RWPE1 (cell line): ENCODE results near the gene FHOD3.

Experiments used
- CTCF ChIA-PET: fragments of 350-600 bp; sonication (Branson Sonifier 250); formaldehyde crosslinking; extraction: SDS; loops from one replicate; lab custom pipeline; 2021; lab: Yijun Ruan, JAX
- POLR2A ChIA-PET: fragments of 400-600 bp; formaldehyde crosslinking; extraction: SDS; loops from one replicate; lab custom pipeline; 2020; ENCODE audit warnings: antibody characterized with exemption; ENCODE audit not compliant: low non-redundant PET; lab: Yijun Ruan, JAX
- DNase-seq: peaks from one replicate; pipeline ENCODE4 v3.0.0; 2012; ENCODE audit warnings: low spot score
- H3K27ac ChIP-seq: fragments of 450-650 bp; 2 replicates; pipeline ENCODE4 v1.5.1; 2017
- TF ChIP-seq, protein P1 (sequence below): fragments of 450-650 bp; conservative IDR thresholded peaks from 2 replicates; pipeline ENCODE4 v1.5.1; 2017; ENCODE audit warnings: low read depth, mild to moderate bottlenecking

FHOD3 gene

DNA sequence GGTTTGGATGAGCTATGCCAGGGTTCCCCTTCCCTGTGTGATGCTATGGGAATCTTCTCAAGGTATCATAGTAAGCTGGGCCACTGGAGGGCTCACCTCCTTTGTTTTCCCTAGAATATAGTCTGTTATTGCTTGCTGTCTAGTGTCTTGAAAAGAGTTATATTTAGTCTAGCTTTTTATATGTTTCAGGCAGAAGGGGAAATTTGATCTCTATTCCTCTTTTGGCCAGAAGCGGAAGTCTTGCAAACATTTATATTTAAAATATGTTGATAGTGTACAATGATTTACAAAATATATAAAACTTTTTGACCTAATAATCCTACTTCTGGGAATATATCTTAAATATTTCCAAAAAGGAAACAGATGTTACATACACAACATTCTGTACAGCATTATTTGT, 260.7 kb downstream of the FHOD3 start:
- H3K27ac ChIP-seq = no peak overlapping the region
- CTCF ChIA-PET = no interaction called here
- POLR2A ChIA-PET = no interaction called here
- DNase-seq = no peak
- TF ChIP-seq, protein P1, sequence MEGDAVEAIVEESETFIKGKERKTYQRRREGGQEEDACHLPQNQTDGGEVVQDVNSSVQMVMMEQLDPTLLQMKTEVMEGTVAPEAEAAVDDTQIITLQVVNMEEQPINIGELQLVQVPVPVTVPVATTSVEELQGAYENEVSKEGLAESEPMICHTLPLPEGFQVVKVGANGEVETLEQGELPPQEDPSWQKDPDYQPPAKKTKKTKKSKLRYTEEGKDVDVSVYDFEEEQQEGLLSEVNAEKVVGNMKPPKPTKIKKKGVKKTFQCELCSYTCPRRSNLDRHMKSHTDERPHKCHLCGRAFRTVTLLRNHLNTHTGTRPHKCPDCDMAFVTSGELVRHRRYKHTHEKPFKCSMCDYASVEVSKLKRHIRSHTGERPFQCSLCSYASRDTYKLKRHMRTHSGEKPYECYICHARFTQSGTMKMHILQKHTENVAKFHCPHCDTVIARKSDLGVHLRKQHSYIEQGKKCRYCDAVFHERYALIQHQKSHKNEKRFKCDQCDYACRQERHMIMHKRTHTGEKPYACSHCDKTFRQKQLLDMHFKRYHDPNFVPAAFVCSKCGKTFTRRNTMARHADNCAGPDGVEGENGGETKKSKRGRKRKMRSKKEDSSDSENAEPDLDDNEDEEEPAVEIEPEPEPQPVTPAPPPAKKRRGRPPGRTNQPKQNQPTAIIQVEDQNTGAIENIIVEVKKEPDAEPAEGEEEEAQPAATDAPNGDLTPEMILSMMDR = no peak

DNA sequence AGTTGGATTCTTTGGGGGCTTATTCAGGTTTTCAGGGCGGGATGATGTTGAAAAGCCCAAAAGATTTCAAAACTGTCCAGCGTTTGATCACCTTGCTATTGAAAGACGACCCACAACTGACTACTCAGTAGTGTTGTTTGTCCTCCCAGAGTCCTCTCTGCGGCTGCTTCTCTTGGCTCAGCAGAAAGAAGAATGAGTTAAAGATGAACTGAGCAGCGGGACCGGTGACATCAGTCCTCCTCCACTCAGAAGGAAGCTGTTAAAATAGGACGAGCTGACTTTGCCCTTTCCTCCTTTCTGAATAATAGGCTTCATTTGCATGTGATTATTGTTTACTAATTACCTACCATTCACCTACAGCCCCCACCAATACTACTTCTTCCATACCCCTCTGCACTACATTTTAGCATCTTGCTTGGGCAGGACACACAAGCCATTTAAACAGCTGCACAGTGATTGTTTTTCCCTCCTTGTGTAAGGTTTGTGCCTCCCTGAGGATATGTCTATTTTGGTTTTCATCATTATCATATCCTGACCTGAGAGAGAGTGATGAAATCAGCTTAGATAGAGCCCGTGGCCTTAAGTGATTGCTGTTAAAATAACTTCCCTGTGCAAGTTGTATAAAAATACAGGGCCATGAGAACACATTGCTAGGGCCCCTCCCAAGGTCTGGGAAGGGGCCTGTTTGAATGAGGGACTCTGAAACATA, 261.8 kb downstream of the FHOD3 start:
- ChIA-PET POLR2A (no interaction called here), CTCF (no interaction called here)
- H3K27ac ChIP-seq = no peak overlapping the region
- DNase-seq = no peak
- TF ChIP-seq, protein P1 = no peak

DNA sequence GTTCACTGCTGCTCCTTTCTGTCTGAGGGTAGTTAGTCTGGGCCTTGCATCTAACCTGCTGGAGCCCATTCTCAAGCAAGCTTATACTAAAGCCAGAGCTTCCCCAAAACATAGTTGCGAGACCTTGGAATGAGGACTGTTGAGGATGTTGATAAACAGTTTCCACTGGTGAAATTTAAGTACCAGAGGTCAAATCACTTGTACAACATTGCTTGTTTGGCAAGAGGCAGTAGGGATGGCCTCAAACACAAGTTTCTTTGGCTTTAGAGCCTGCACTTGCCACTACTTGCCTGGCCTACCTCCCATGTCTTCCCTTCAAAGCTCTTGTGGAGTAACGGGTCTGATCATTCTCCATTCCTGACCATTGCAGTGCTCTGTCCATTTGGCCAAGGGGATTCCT, 262.7 kb downstream of the FHOD3 start:
- TF ChIP-seq, protein P1 = no peak
- ChIA-PET POLR2A (no interaction called here), CTCF (no interaction called here)
- no peak for DNase-seq
- no peak overlapping the region for H3K27ac ChIP-seq

DNA sequence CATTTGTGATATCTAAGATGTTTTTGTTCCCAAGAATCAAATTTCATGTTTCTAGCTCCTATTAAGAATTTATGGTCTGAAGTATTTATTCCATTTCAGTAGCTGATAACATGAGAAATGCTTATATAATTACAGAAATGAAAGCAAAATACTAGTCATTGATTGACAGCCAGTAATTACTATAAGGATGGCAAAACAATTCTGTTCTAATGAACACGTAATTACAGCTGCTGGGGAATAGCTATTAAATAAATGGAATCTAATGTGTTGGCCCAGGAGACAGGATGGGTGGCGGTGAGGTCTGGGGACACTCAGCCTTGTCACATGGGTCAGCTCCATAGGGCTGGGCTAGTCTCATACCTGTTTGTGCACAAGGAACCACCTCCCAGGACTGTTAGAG, 263.5 kb downstream of the FHOD3 start:
- DNase-seq = no peak
- CTCF ChIA-PET = no interaction called here
- POLR2A ChIA-PET = no interaction called here

DNA sequence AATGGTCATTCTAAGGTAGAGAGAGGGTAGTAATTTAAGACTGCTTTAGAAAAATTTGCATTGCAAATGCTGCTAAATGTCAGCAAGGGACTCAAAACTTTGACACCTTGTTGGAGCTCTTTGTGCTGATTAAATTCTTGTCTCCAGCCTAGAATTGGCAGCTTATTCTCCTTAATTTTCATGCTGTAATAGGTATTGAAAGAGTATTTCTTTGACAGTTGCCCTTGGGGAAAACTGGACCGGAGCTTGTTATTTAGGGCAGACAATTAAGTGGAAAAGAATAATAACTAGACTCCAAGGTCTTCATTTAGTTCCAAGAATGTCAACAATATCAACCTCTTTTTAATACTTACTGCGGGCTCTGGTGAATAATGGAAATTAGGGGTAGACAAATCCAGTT, 267.3 kb downstream of the FHOD3 start:
- CTCF ChIA-PET = no interaction called here
- H3K27ac ChIP-seq = no peak overlapping the region
- POLR2A ChIA-PET = no interaction called here
- TF ChIP-seq, protein P1 = no peak
- no peak for DNase-seq

More for the DNA sequence above, 263.5 kb downstream of the FHOD3 start:
- H3K27ac ChIP-seq = no peak overlapping the region
- TF ChIP-seq, protein P1 = no peak

DNA sequence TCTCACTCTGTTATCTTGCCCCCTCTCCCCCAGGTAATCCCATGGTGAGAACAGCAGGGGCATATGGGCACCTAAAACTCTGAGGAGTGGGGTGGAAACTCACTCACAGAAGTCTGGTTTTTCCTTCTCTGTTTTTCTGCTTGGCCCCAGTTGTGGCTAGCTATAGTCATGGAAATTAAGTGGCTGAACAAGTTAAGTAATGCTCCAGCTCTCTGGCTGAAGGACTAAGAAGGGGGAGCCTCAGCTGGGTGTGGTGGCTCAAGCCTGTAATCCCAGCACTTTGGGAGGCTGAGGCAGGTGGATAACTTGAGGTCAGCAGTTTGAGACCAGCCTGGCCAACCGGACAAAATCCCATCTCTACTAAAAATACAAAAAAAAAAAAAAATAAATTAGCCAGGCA, 270.3 kb downstream of the FHOD3 start:
- no peak for DNase-seq

More for the DNA sequence above, 270.3 kb downstream of the FHOD3 start:
- ChIA-PET POLR2A (no interaction called here), CTCF (no interaction called here)
- no peak overlapping the region for H3K27ac ChIP-seq
- TF ChIP-seq, protein P1 = no peak
